PC-9 (cell line): Measurements from ENCODE around the gene RFPL4A. TPM values are rescaled to one million over a fixed set of nuclear protein-coding genes. Genes with fewer than 3 reads are reported as not detected.

Experiments used
- BruUV-seq: library from RNA; stranded (reverse); fragments of 400-500 nt; replicated peaks from 2 replicates; lab custom pipeline; 2021; lab: Mats Ljungman, UMichigan
- CTCF ChIA-PET: fragments of 300-600 bp; sonication (Branson Sonifier 250); formaldehyde crosslinking; loops from one replicate; lab custom pipeline; 2022; ENCODE audit warnings: antibody characterized with exemption; lab: Charles Lee
- POLR2A ChIA-PET: fragments of 300-600 bp; sonication (Branson Sonifier 250); formaldehyde crosslinking; loops from one replicate; lab custom pipeline; 2022; ENCODE audit warnings: antibody characterized with exemption; ENCODE audit not compliant: unreplicated experiment; lab: Charles Lee
- DNase-seq, 2 experiments: peaks; one replicate each; pipeline versions ENCODE4 v3.0.0 to v3.0.0-alpha.2; 2015 to 2022; ENCODE audit warnings: mixed read lengths in 1 of 2
- H2AFZ ChIP-seq: fragments of 200-600 bp; sonication (generic); 2 replicates; pipeline ENCODE4 v1.8.1; 2017; ENCODE audit warnings: antibody characterized with exemption
- H3F3A ChIP-seq: fragments of 200-600 bp; sonication (generic); 2 replicates; pipeline ENCODE4 v1.8.1; 2017; ENCODE audit warnings: antibody characterized with exemption, mild to moderate bottlenecking, low read depth; ENCODE audit not compliant: insufficient read depth
- H3K27ac ChIP-seq: fragments of 200-600 bp; sonication (generic); 2 replicates; pipeline ENCODE4 v1.6.1; 2016; ENCODE audit warnings: mixed run types
- H3K27me3 ChIP-seq: fragments of 200-600 bp; sonication (generic); 2 replicates; pipeline ENCODE4 v1.6.1; 2016; ENCODE audit warnings: low read depth, mixed run types; ENCODE audit not compliant: insufficient read depth
- H3K36me3 ChIP-seq: fragments of 200-600 bp; sonication (generic); 2 replicates; pipeline ENCODE4 v1.6.1; 2016; ENCODE audit warnings: low read depth, mixed run types
- H3K4me1 ChIP-seq: fragments of 200-600 bp; sonication (generic); replicated peaks from 2 replicates; pipeline ENCODE4 v1.6.1; 2016; ENCODE audit warnings: mixed run types; ENCODE audit not compliant: insufficient read depth
- H3K4me2 ChIP-seq: fragments of 200-600 bp; sonication (generic); 2 replicates; pipeline ENCODE4 v1.6.1; 2017; ENCODE audit warnings: mixed run types
- H3K4me3 ChIP-seq: fragments of 200-600 bp; sonication (generic); 2 replicates; pipeline ENCODE4 v1.6.1; 2016; ENCODE audit warnings: mixed run types
- H3K79me2 ChIP-seq: fragments of 200-600 bp; sonication (generic); 2 replicates; pipeline ENCODE4 v1.6.1; 2017; ENCODE audit warnings: low read depth, mixed run types
- H3K9me2 ChIP-seq: fragments of 200-600 bp; sonication (generic); 2 replicates; pipeline ENCODE4 v1.8.1; 2017; ENCODE audit warnings: mild to moderate bottlenecking; ENCODE audit not compliant: insufficient read depth
- H3K9me3 ChIP-seq: fragments of 200-600 bp; sonication (generic); 2 replicates; pipeline ENCODE4 v1.8.1; 2016; ENCODE audit warnings: low read depth; ENCODE audit not compliant: insufficient read depth
- H4K20me1 ChIP-seq: fragments of 200-600 bp; sonication (generic); 2 replicates; pipeline ENCODE4 v1.8.1; 2017; ENCODE audit not compliant: insufficient read depth
- CTCF ChIP-seq: fragments of 200-600 bp; sonication (generic); conservative IDR thresholded peaks from 2 replicates; pipeline ENCODE4 v1.6.1; 2017; ENCODE audit warnings: mixed run types, antibody characterized with exemption, mild to moderate bottlenecking, moderate library complexity
- EZH2 ChIP-seq: fragments of 200-600 bp; sonication (generic); IDR thresholded peaks from 2 replicates; pipeline ENCODE4 v1.8.0; 2017; ENCODE audit warnings: antibody characterized with exemption, low read depth
- intact Hi-C: fragments of 100-400 bp; cut with micrococcal nuclease; formaldehyde crosslinking; loops from one replicate; pipeline ENCODE4 v1.10.0; 2022; ENCODE audit not compliant: unreplicated experiment
- total RNA-seq: library from RNA; stranded (reverse); gene quantifications from 2 replicates; pipeline ENCODE4 v1.2.3, GENCODE V29; 2021

RFPL4A gene
- total RNA-seq, 1 experiment from 2014 or later, result not detected

- POLR2A ChIA-PET, result no interaction called here
- no peak overlapping the region for H3K4me2 ChIP-seq
- H3K4me1 ChIP-seq, result no peaks in the 10 kb centered on the region
- no peaks in the 10 kb centered on the region for H4K20me1 ChIP-seq
- intact Hi-C loops, result no loop called here
- no peaks in the 10 kb centered on the region for H3F3A ChIP-seq
- peaks cover 82% of the 10 kb centered on the region for H3K27me3 ChIP-seq
- no peaks in the 10 kb centered on the region for H3K36me3 ChIP-seq
- no peak overlapping the region for H3K4me3 ChIP-seq
- no TSS peak for BruUV-seq
- no peak overlapping the region for H2AFZ ChIP-seq
- DNase-seq, result no peak
- peaks cover 10% of the 10 kb centered on the region; the same call in 1 of the 2 replicates for H3K9me3 ChIP-seq
- H3K27ac ChIP-seq, result no peak overlapping the region
- TF ChIP-seq EZH2 (no peak), CTCF (no peak)
- no peaks in the 10 kb centered on the region for H3K79me2 ChIP-seq
- H3K9me2 ChIP-seq, result no peaks in the 10 kb centered on the region
- CTCF ChIA-PET, result no interaction called here
Measured at GRCh38 chr19:55812449-55812848, 53.6 kb downstream of the RFPL4A start.

Other genes with a start within 250 kb of the RFPL4A start
- 3.5 and 3.9 TPM in 2 replicates for gene SBK2, start 222.0 kb upstream of the RFPL4A start, total RNA-seq
- 41.4 and 45.0 TPM in 2 replicates for gene SBK3, start 213.6 kb upstream of the RFPL4A start, total RNA-seq
- gene ZNF579, start 178.2 kb upstream of the RFPL4A start, total RNA-seq, result 49.0 TPM in 2 replicates
- 25.2 and 25.4 TPM in 2 replicates for gene FIZ1, start 159.6 kb upstream of the RFPL4A start, total RNA-seq
- 30.0 and 37.0 TPM in 2 replicates for gene ZNF524, start 158.8 kb upstream of the RFPL4A start, total RNA-seq
- gene ZNF865, start 153.4 kb upstream of the RFPL4A start, total RNA-seq, result 26.8 and 30.3 TPM in 2 replicates
- gene ZNF784, start 134.5 kb upstream of the RFPL4A start, total RNA-seq, result 5.4 and 7.7 TPM in 2 replicates
- gene ZNF580, start 118.1 kb upstream of the RFPL4A start, total RNA-seq, result 56.6 and 64.7 TPM in 2 replicates
- 53.5 and 81.9 TPM in 2 replicates for gene ZNF581, start 115.4 kb upstream of the RFPL4A start, total RNA-seq
- 3.2 and 6.7 TPM in 2 replicates for gene CCDC106, start 110.9 kb upstream of the RFPL4A start, total RNA-seq
- gene U2AF2, start 104.1 kb upstream of the RFPL4A start, total RNA-seq, result 252 and 323 TPM in 2 replicates
- 232 and 274 TPM in 2 replicates for gene EPN1, start 83.9 kb upstream of the RFPL4A start, total RNA-seq
- gene NLRP9, start 20.7 kb upstream of the RFPL4A start, total RNA-seq, result not detected in 2 replicates
- gene RFPL4AL1, start 10.0 kb downstream of the RFPL4A start, total RNA-seq, result not detected in 2 replicates
- not detected in 2 replicates for gene NLRP11, start 72.9 kb downstream of the RFPL4A start, total RNA-seq
- gene NLRP4, start 77.4 kb downstream of the RFPL4A start, total RNA-seq, result 1.6 and 1.7 TPM in 2 replicates
- gene NLRP13, start 173.2 kb downstream of the RFPL4A start, total RNA-seq, result not detected in 2 replicates
- not detected in 2 replicates for gene NLRP8, start 188.7 kb downstream of the RFPL4A start, total RNA-seq
- not detected in 2 replicates for gene NLRP5, start 227.7 kb downstream of the RFPL4A start, total RNA-seq